GM12892 (cell line): ENCODE data around the gene SPRYD3.
A peak's percentile ranks its signal among the peaks of the same experiment; 100 is the strongest.

Experiments
- DNase-seq: peaks from one replicate; pipeline ENCODE4 v3.0.0; 2011; ENCODE audit not compliant: insufficient read length
- FAIRE-seq: peaks from 2 replicates; lab custom pipeline; 2011; peaks lifted over from hg19 to GRCh38; lab: Jason Lieb, UNC
- POLR2A ChIP-seq: IDR thresholded peaks from 2 replicates; pipeline ENCODE4 v1.6.1; 2011; ENCODE audit warnings: low read depth, low read length, control low read depth
- POLR2AphosphoS5 ChIP-seq: IDR thresholded peaks from 2 replicates; pipeline ENCODE4 v1.6.1; 2011; ENCODE audit warnings: low read depth, low read length, control low read depth
- TAF1 ChIP-seq: IDR thresholded peaks from 2 replicates; pipeline ENCODE4 v1.6.1; 2011; ENCODE audit warnings: low read depth, mild to moderate bottlenecking, control low read depth, low read length, borderline replicate concordance

The SPRYD3 gene

DNA sequence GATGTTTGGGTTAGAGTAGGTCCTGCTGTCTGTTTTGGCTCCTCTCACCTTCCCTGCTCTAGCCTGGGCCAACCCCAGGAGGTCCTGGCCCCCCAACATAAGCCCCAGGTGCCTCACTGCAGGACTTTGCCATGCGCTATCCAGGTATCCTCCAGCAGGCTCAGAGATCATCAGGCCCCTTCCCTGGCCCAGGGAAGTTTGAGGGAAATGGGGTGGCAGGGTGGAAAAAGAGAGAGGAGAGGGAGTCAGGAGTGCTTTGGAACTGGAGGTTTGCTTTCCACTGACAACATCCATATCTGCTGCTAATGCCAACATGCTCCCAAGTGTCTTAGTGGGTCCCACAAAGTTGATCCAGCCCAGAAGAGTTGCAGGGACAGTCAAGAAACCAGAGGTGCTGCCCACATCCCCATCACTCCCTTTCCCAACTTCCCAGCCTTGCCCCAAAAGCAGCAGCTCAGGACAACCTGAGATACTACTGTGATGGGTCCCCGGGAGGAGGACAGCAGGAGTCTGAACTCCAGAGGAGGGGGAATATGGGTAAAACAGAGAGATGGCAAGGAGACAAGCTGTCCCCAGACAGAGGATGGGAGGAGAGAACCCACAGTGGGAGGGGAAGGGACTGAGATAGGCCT, 28.6 kb downstream of the SPRYD3 start:
- no peak for TF ChIP-seq POLR2A
- TF ChIP-seq POLR2AphosphoS5: no peak
- TF ChIP-seq TAF1: no peak
- FAIRE-seq (no peak), DNase-seq (no peak)

DNA sequence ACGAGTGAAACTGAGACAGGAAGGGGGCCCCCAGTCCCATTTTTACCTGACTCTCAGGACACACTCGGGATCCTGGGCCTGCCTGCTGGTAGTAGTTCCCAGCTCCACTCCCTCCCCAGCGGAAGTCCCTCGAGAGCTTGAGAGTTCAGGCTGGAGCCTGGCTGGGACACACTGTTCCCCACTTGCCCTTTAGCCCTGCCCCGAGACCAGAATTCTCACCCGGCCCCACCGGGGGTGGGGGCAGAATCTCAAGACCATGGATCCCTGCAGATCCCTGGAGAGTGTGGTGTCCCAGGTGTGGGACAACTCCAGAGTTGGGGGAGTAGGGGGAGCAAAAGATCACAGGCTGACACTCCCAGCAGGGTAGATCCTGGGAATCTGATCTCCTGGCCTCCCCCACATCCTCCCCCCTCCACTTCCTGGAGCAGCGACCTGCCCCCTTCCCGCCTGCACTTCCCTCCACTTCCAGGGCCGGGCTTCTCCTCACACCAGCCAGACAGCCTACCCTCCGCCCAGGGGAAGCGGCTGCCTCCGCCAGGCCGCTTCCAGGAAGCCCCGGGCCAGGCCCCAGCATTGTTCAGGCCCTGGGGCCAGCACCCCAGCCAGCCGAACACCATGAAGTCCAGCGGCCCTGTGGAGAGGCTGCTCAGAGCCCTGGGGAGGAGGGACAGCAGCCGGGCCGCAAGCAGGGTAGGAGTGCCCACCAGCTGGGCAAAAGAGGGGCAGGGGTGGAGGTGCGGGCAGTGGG, 29.4 kb downstream of the SPRYD3 start, which contains the start of gene TNS2:
TNS2 (plus strand) TSS at position 495 of the 748 bp plus-strand sequence; CDS start at position 616, 121 bp downstream.
- DNase-seq (peak; percentile 1), FAIRE-seq (no peak)
- TF ChIP-seq POLR2A (no peak), TAF1 (no peak), POLR2AphosphoS5 (no peak)

GRCh38 chr12:53048780-53049401, 30.3 kb downstream of the SPRYD3 start:
- no peak for FAIRE-seq
- TF ChIP-seq POLR2A (no peak), TAF1 (no peak), POLR2AphosphoS5 (no peak)

GRCh38 chr12:53048033-53048779, 31.0 kb downstream of the SPRYD3 start:
- FAIRE-seq (no peak), DNase-seq (peak; percentile 2)
- TF ChIP-seq POLR2A (no peak), POLR2AphosphoS5 (no peak), TAF1 (no peak)

More at GRCh38 chr12:53048780-53049401, 30.3 kb downstream of the SPRYD3 start:
- DNase-seq: peak; percentile 2

DNA sequence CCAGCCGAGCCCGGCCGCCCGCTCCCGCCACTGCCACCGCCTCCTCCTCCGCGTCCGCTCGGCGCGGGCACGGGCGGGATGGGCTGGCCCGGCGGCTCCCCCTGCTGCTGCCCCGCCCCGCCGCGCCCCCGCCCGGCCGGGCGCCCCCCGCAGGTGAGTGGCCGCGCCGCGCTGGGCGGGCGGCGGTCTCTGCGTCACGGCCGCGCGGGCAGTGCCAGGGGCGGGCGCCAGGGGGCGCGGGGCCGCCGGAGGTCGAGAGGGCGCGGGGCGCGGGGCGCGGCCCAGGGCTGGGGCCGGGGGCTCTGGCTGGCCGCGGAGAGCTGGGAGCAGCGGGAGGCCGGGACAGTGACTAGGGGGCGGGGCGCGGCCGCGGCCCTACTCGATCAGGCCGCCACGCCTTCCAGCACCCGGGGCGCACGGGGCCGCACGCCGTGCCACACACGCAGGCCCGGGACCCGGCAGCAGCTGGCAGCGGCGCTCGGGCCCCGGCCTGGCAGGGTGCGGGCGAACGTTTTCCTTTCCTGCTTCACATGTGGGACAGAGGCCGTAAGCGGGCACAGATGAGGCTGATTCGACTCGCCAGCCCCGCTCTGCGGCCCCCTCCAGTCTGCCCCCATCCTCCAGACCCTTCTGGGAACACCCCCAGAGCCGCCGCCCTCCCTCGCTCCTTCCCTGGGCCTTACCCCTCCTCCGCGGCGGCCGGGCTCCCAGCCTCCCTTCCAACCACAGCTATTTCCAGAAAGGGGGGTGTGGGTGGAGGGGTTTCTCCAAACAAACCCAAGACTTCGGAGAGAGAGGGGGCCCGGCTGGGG, 31.8 kb downstream of the SPRYD3 start:
- FAIRE-seq (peak; percentile 5), DNase-seq (peak; percentile 86)
- no peak for TF ChIP-seq POLR2AphosphoS5
- TF ChIP-seq POLR2A: no peak
- no peak for TF ChIP-seq TAF1

GRCh38 chr12:53046655-53047220, 32.5 kb downstream of the SPRYD3 start:
- TF ChIP-seq POLR2AphosphoS5 (no peak), POLR2A (no peak), TAF1 (no peak)
- DNase-seq: peak; percentile 57
- FAIRE-seq: no peak

GRCh38 chr12:53045696-53046045, 33.5 kb downstream of the SPRYD3 start:
- DNase-seq (no peak), FAIRE-seq (no peak)

GRCh38 chr12:53044896-53045695, 34.1 kb downstream of the SPRYD3 start:
- DNase-seq: no peak
- TF ChIP-seq POLR2A (no peak), POLR2AphosphoS5 (no peak), TAF1 (no peak)
- no peak for FAIRE-seq

More at GRCh38 chr12:53045696-53046045, 33.5 kb downstream of the SPRYD3 start:
- TF ChIP-seq POLR2AphosphoS5: no peak
- TF ChIP-seq TAF1: no peak
- TF ChIP-seq POLR2A: no peak

DNA sequence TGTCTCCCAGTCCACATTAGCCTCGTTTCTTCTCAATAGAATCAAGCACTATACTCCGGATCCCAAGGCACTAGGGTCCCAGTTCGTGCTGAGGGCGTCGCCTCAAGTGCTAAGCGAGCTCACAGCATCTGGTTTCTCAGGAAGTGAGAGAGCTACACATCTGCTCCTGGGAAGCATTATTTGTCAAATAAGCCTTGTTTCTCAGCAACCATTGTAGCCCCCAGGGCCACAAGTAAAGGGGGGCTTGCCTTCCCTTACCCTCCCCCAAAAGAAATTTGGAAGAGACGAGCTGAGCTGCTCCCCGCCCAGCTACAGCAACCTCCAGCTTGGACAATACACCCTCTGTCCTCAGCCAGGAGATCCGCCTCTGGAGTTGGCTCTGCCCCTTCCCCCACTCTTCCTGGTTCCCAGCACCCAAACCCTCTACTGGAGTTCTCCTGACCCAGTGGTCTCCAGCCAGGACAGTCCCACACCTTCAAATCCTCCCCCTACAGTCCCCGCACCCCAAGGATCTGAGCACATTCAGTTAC, 35.1 kb downstream of the SPRYD3 start:
- TF ChIP-seq POLR2A: no peak
- no peak for TF ChIP-seq TAF1
- no peak for TF ChIP-seq POLR2AphosphoS5
- no peak for FAIRE-seq
- no peak for DNase-seq
